ENCODE data around the gene LYL1. TPM values are rescaled to one million over a fixed set of nuclear protein-coding genes. Genes with fewer than 3 reads are reported as not detected.

The LYL1 gene
- total RNA-seq (124 and 125 TPM in 2 replicates), polyA plus RNA-seq (94.2 and 112 TPM in 2 replicates), polyA minus RNA-seq (174 and 232 TPM in 2 replicates)
- total RNA-seq (2013): 119 TPM

GRCh38 chr19:13102666-13103580 is at the start of gene LYL1:
Gene LYL1, minus strand, starts transcription at chr19:13102858. Its CDS starts 1,687 bp downstream, at chr19:13101171.
- Histone ChIP-seq H3K9me3 (ENCODE audit: control extremely low read depth in 1 of 3, control insufficient read depth in 2 of 3, insufficient read depth in 1 of 3, low read length in 2 of 3) (peaks cover 0 to 4% (median 0%) of the 10 kb centered on the region in 3 donors), H3K4me2 (replicated peaks; ENCODE audit: low read depth, low read length, poor library complexity, severe bottlenecking) (peak within 1 kb of the TSS; percentile 99), H2AFZ (ENCODE audit: insufficient read depth, low read depth, low read length, poor library complexity, severe bottlenecking) (peak within 1 kb of the TSS; percentile 13), H3K9ac (ENCODE audit: low read length) (peak within 1 kb of the TSS; percentile 84), H3K27ac (ENCODE audit: low read length in 2 of 2) (peak within 1 kb of the TSS; percentile 83 to 100), H3K36me3 (replicated peaks in 1 of 2; ENCODE audit: control extremely low read depth in 1 of 2, control insufficient read depth in 1 of 2, extremely low read depth in 1 of 2, insufficient read depth in 2 of 2, low read length in 1 of 2) (peaks cover 3 to 35% of the 10 kb centered on the region in 2 experiments), H4K20me1 (ENCODE audit: control insufficient read depth, insufficient read depth, low read length, poor library complexity, severe bottlenecking) (peaks cover 34% of the 10 kb centered on the region), H3K4me1 (ENCODE audit: control insufficient read depth in 2 of 2, insufficient read depth in 2 of 2, low read length in 2 of 2) (peaks cover 44 to 79% of the 10 kb centered on the region in 2 donors), H3K27me3 (replicated peaks in 1 of 4; ENCODE audit: control extremely low read depth in 1 of 4, control insufficient read depth in 3 of 4, insufficient read depth in 4 of 4, low read length in 3 of 4) (no peaks in the 10 kb centered on the region), H3K4me3 (ENCODE audit: control extremely low read depth in 1 of 5, extremely low read depth in 1 of 5, insufficient read depth in 1 of 5, low read depth in 2 of 5, low read length in 4 of 5) (peak within 1 kb of the TSS; percentile 92 to 98 (median 96)), H3K79me2 (ENCODE audit: control insufficient read depth, insufficient read depth, low read length) (peaks cover 47% of the 10 kb centered on the region)
- ChIA-PET POLR2A (interaction anchor here (0.6 to 3.9 kb wide), 10 partner anchors 8 to 645 kb away, joined by 3 to 107 read pairs (median 16); partner anchors contain the start of genes NACC1 and TRMT1), CTCF (interaction anchor here (1.8 to 5.6 kb wide), 5 partner anchors 8 to 92 kb away, joined by 7 to 108 read pairs (median 15); no protein-coding TSS in a partner anchor)
- Mint-ChIP-seq H3K27me3 (no peaks in the 10 kb centered on the region), H3K9me3 (ENCODE audit: insufficient read depth) (no peaks in the 10 kb centered on the region), H3K4me1 (peaks cover 73% of the 10 kb centered on the region), H3K4me3 (peak within 1 kb of the TSS; percentile 97), H3K27ac (peak within 1 kb of the TSS; percentile 100)
- TF ChIP-seq EZH2 (IDR thresholded peaks at IDR 0.05; ENCODE audit: borderline replicate concordance, insufficient read depth, low read depth, low read length, poor library complexity, severe bottlenecking): no peak
- ATAC-seq (ENCODE audit: low read depth): peak; percentile 51
- WGBS (ENCODE audit: insufficient coverage): under 1% methylated on average over 37 of the region's 47 CpGs
- DNase-seq: peak; percentile 95
- intact Hi-C loops (cut with micrococcal nuclease): loop anchor here (1.0 to 5.0 kb wide), 6 partner anchors 49 to 1279 kb away; partner anchors contain the start of genes ADGRE5 and RFX1

GRCh38 chr19:13151605-13152355 is 49.1 kb upstream of the LYL1 start:
- Histone ChIP-seq H3K27me3 (replicated peaks in 1 of 4; ENCODE audit: control extremely low read depth in 1 of 4, control insufficient read depth in 3 of 4, insufficient read depth in 4 of 4, low read length in 3 of 4) (no peaks in the 10 kb centered on the region), H4K20me1 (ENCODE audit: control insufficient read depth, insufficient read depth, low read length, poor library complexity, severe bottlenecking) (peaks cover 26% of the 10 kb centered on the region), H3K4me2 (replicated peaks; ENCODE audit: low read depth, low read length, poor library complexity, severe bottlenecking) (peak overlapping the region; percentile 95), H3K36me3 (replicated peaks in 1 of 2; ENCODE audit: control extremely low read depth in 1 of 2, control insufficient read depth in 1 of 2, extremely low read depth in 1 of 2, insufficient read depth in 2 of 2, low read length in 1 of 2) (peaks cover 0 to 9% of the 10 kb centered on the region in 2 experiments), H3K27ac (ENCODE audit: low read length in 2 of 2) (peak overlapping the region; percentile 94 to 96), H3K9me3 (ENCODE audit: control extremely low read depth in 1 of 3, control insufficient read depth in 2 of 3, insufficient read depth in 1 of 3, low read length in 2 of 3) (no peaks in the 10 kb centered on the region), H2AFZ (ENCODE audit: insufficient read depth, low read depth, low read length, poor library complexity, severe bottlenecking) (peak overlapping the region; percentile 61), H3K79me2 (ENCODE audit: control insufficient read depth, insufficient read depth, low read length) (peaks cover 60% of the 10 kb centered on the region), H3K4me1 (ENCODE audit: control insufficient read depth in 2 of 2, insufficient read depth in 2 of 2, low read length in 2 of 2) (peaks cover 17 to 45% of the 10 kb centered on the region in 2 donors), H3K4me3 (ENCODE audit: control extremely low read depth in 1 of 5, extremely low read depth in 1 of 5, insufficient read depth in 1 of 5, low read depth in 2 of 5, low read length in 4 of 5) (peak overlapping the region; percentile 82 to 100 (median 98)), H3K9ac (ENCODE audit: low read length) (peak overlapping the region; percentile 97)
- Mint-ChIP-seq H3K27ac (peak overlapping the region; percentile 100), H3K4me1 (peaks cover 43% of the 10 kb centered on the region), H3K4me3 (peak overlapping the region; percentile 92), H3K27me3 (no peaks in the 10 kb centered on the region), H3K9me3 (ENCODE audit: insufficient read depth) (no peaks in the 10 kb centered on the region)
- DNase-seq: peak; percentile 97
- ChIA-PET CTCF (interaction anchor here (1.0 to 2.1 kb wide), 15 partner anchors 10 to 174 kb away, joined by 3 to 34 read pairs (median 6); partner anchors contain the start of gene NACC1), POLR2A (interaction anchor here (0.5 to 2.5 kb wide), 19 partner anchors 9 to 1467 kb away, joined by 3 to 64 read pairs (median 7); partner anchors contain the start of gene NACC1)
- TF ChIP-seq CTCF (IDR thresholded peaks at IDR 0.05) (no peak), EZH2 (IDR thresholded peaks at IDR 0.05; ENCODE audit: borderline replicate concordance, insufficient read depth, low read depth, low read length, poor library complexity, severe bottlenecking) (no peak)
- ATAC-seq (ENCODE audit: low read depth): peak; percentile 25
- intact Hi-C loops (cut with micrococcal nuclease): loop anchor here (1.0 to 5.0 kb wide), 5 partner anchors 15 to 985 kb away; partner anchors contain the start of gene ASF1B
- 0% methylated on average over 66 of the region's 71 CpGs for WGBS (ENCODE audit: insufficient coverage)
